Ascending aorta (tissue), 2 donors: ENCODE measurements around the gene HDGFL3. TPM values are rescaled to one million over a fixed set of nuclear protein-coding genes. Genes with fewer than 3 reads are reported as not detected.

Source experiments
- DNase-seq, 2 donors: peaks; one replicate each; pipeline ENCODE4 v3.0.0-alpha.2; 2019; ENCODE audit warnings: low spot score in 2 of 2
- H3K27ac ChIP-seq, 2 donors: fragments of 200-600 bp; sonication (generic); one replicate each; pipeline ENCODE4 v1.5.1; 2016 to 2017; ENCODE audit warnings: mild to moderate bottlenecking in 1 of 2
- H3K27me3 ChIP-seq: fragments of 200-600 bp; sonication (generic); one replicate; pipeline ENCODE4 v1.5.1; 2017
- H3K36me3 ChIP-seq, 2 donors: fragments of 200-600 bp; sonication (generic); one replicate each; pipeline ENCODE4 v1.5.1; 2016
- H3K4me1 ChIP-seq, 2 donors: fragments of 200-600 bp; sonication (generic); one replicate each; pipeline ENCODE4 v1.5.1; 2016 to 2017; ENCODE audit warnings: mild to moderate bottlenecking in 1 of 2
- H3K4me3 ChIP-seq, 2 donors: fragments of 200-600 bp; sonication (generic); one replicate each; pipeline ENCODE4 v1.5.1; 2016 to 2017; ENCODE audit warnings: mild to moderate bottlenecking in 1 of 2
- H3K9me3 ChIP-seq, 2 donors: fragments of 200-600 bp; sonication (generic); one replicate each; pipeline ENCODE4 v1.5.1; 2016
- CTCF ChIP-seq, 3 experiments: fragments of 200-600 bp in 2 of 3; fragments of 450-650 bp in 1 of 3; sonication (generic) in 2 of 3; IDR thresholded peaks; one replicate each; pipeline ENCODE4 v1.5.1; 2016 to 2019; ENCODE audit warnings: antibody characterized with exemption in 3 of 3, mild to moderate bottlenecking in 1 of 3, moderate library complexity in 1 of 3
- intact Hi-C: fragments of 100-400 bp; cut with DNase I; formaldehyde crosslinking; loops from one replicate; pipeline ENCODE4 v1.15.1; 2023
- total RNA-seq: library from RNA; depleted of rRNA; stranded (reverse); fragments of >200 nt; gene quantifications from one replicate; pipeline ENCODE4 v1.1.0, GENCODE V29; 2016

The HDGFL3 gene
- total RNA-seq, 1 donor from 2014 or later: 20.8 TPM

GRCh38 chr15:83166218-83166617 is 41.4 kb downstream of the HDGFL3 start:
- H3K9me3 ChIP-seq: peaks cover 3 to 43% of the 10 kb centered on the region in 2 donors
- H3K36me3 ChIP-seq: peaks cover 0 to 10% of the 10 kb centered on the region in 2 donors
- no peak for DNase-seq
- no peak for TF ChIP-seq CTCF (IDR thresholded peaks at IDR 0.05)
- no peaks in the 10 kb centered on the region for H3K27me3 ChIP-seq
- no peaks in the 10 kb centered on the region for H3K4me1 ChIP-seq
- H3K27ac ChIP-seq: no peak overlapping the region
- H3K4me3 ChIP-seq: no peak overlapping the region
- intact Hi-C loops: no loop called here

DNA sequence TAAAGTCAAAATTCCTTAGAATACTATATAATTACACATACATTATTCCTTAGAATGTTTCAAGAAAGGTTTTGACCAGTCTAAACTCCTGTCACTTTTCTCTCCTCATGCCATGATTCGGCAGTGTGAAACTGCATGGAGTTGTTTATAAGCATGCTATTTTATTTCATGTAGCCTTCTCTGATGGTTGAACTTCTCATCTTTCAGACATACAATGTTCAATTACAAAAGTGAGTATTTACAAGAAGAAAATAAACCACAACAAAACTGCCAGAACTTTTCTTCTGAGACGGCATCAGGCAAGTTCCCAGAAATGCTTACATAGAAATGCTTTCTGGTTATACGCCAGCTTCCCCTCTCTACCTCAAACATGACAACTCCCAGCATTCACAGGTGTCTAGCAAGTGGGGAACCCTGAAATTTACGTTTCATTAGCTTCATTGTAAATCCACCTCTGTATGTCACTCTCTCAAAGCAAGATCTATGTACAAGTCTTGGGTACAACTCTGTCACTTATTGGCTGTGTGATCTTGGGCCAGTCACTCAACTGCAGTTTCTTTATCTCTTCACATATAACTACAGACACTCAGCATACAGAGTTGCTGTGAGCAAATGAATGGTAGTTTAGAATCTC is 42.7 kb downstream of the HDGFL3 start:
- TF ChIP-seq CTCF (IDR thresholded peaks at IDR 0.05): no peak
- Histone ChIP-seq H3K4me1 (no peaks in the 10 kb centered on the region), H3K36me3 (peaks cover 0 to 17% of the 10 kb centered on the region in 2 donors), H3K4me3 (no peak overlapping the region), H3K9me3 (peaks cover 3 to 43% of the 10 kb centered on the region in 2 donors), H3K27ac (no peak overlapping the region), H3K27me3 (no peaks in the 10 kb centered on the region)
- intact Hi-C loops: no loop called here
- DNase-seq: no peak

DNA sequence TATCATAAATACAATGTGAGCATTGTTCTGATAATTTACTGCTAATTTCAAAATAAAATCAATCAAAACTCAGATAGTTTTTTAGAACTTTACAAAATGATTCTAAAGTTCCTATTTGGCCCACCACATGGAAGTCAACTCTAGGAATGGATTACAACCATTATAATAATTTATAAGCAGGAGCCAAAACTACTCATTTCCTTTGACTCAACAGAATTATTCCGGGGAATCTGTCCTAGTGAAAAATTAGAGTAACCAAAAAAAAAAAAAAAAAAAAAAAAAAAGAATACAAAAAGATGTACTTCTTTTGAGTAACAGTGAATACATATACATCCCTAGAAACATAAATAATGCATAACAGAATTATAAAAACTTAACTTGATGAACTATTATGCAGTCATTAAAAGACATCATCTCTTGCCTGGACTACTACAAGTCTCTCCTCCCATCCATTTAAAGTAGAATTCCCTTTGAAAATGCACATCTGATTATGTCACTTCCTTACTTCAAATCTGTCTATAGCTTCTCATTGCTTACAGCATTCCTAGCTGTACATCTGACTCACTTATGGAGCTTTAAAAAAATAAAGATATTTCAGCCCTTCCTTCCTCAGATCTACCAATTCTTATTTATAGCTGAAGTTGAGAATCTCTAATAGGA is 43.4 kb downstream of the HDGFL3 start:
- DNase-seq: no peak
- intact Hi-C loops: no loop called here
- H3K4me3 ChIP-seq: no peak overlapping the region
- peaks cover 3 to 43% of the 10 kb centered on the region in 2 donors for H3K9me3 ChIP-seq
- no peaks in the 10 kb centered on the region for H3K27me3 ChIP-seq
- no peak overlapping the region for H3K27ac ChIP-seq
- H3K36me3 ChIP-seq: peaks cover 0 to 21% of the 10 kb centered on the region in 2 donors
- H3K4me1 ChIP-seq: no peaks in the 10 kb centered on the region
- TF ChIP-seq CTCF (IDR thresholded peaks at IDR 0.05): no peak

- no peak overlapping the region for H3K27ac ChIP-seq
- no peak for DNase-seq
- H3K36me3 ChIP-seq: peaks cover 0 to 21% of the 10 kb centered on the region in 2 donors
- no peak for TF ChIP-seq CTCF (IDR thresholded peaks at IDR 0.05)
- no peaks in the 10 kb centered on the region for H3K27me3 ChIP-seq
- H3K9me3 ChIP-seq: peaks cover 3 to 34% of the 10 kb centered on the region in 2 donors
- H3K4me1 ChIP-seq: no peaks in the 10 kb centered on the region
- H3K4me3 ChIP-seq: no peak overlapping the region
- intact Hi-C loops: no loop called here
Measured at GRCh38 chr15:83163032-83163431, 44.6 kb downstream of the HDGFL3 start.

- no peaks in the 10 kb centered on the region for H3K27me3 ChIP-seq
- intact Hi-C loops: no loop called here
- TF ChIP-seq CTCF (IDR thresholded peaks at IDR 0.05): no peak
- peaks cover 0 to 12% of the 10 kb centered on the region in 2 donors for H3K9me3 ChIP-seq
- no peak for DNase-seq
- no peak overlapping the region for H3K27ac ChIP-seq
- no peaks in the 10 kb centered on the region for H3K4me1 ChIP-seq
- no peak overlapping the region for H3K4me3 ChIP-seq
- peaks cover 6 to 38% of the 10 kb centered on the region in 2 donors for H3K36me3 ChIP-seq
Measured at GRCh38 chr15:83160741-83161140, 46.9 kb downstream of the HDGFL3 start.
